Endothelial cell of umbilical vein (primary cell): Measurements from ENCODE around the gene KDM6B. TPM values are rescaled to one million over a fixed set of nuclear protein-coding genes. Genes with fewer than 3 reads are reported as not detected.
A peak's percentile ranks its signal among the peaks of the same experiment; 100 is the strongest.

ENCODE experiments used
- BruUV-seq: library from RNA; stranded (reverse); fragments of 400-500 nt; replicated peaks from 2 replicates; lab custom pipeline; 2021; lab: Mats Ljungman, UMichigan
- CTCF ChIA-PET: fragments of 300-600, 350-600 bp; sonication (Branson Sonifier 250); formaldehyde crosslinking; loops from one replicate; lab custom pipeline; 2021; ENCODE audit warnings: antibody characterized with exemption, inconsistent platforms; lab: Charles Lee
- POLR2A ChIA-PET: fragments of 300-600, 350-600 bp; sonication (Branson Sonifier 250); formaldehyde crosslinking; loops from one replicate; lab custom pipeline; 2021; ENCODE audit warnings: antibody characterized with exemption, inconsistent platforms; lab: Charles Lee
- DNase-seq: peaks from one replicate; pipeline ENCODE4 v3.0.0-alpha.2; 2011; ENCODE audit warnings: low read depth, low spot score
- FAIRE-seq: peaks from 2 replicates; lab custom pipeline; 2011; peaks lifted over from hg19 to GRCh38; lab: Jason Lieb, UNC
- H2AFZ ChIP-seq: 2 replicates; pipeline ENCODE4 v1.6.0; 2012; ENCODE audit warnings: low read depth, low read length, control low read depth, inconsistent platforms
- H3K27ac ChIP-seq: 2 replicates; pipeline ENCODE4 v1.5.1; 2011; ENCODE audit warnings: low read depth, mild to moderate bottlenecking, control low read depth, low read length, moderate library complexity; ENCODE audit not compliant: insufficient read depth
- H3K27me3 ChIP-seq, 2 experiments: 2 replicates each; pipeline versions ENCODE4 v1.6.0 to v1.6.1; 2011; ENCODE audit warnings: low read length in 2 of 2, mixed read lengths in 1 of 2; ENCODE audit not compliant: control insufficient read depth in 2 of 2, insufficient read depth in 2 of 2
- H3K36me3 ChIP-seq, 2 experiments: 2 replicates in 1 of 2; 3 replicates in 1 of 2; pipeline ENCODE4 v1.5.1; 2011; ENCODE audit warnings: low read length in 2 of 2, mild to moderate bottlenecking in 1 of 2, moderate library complexity in 1 of 2; ENCODE audit not compliant: control insufficient read depth in 2 of 2, insufficient read depth in 2 of 2; ENCODE audit errors: extremely low read depth in 1 of 2
- H3K4me1 ChIP-seq: 3 replicates; pipeline ENCODE4 v1.5.1; 2011; ENCODE audit warnings: mild to moderate bottlenecking, low read length; ENCODE audit not compliant: control insufficient read depth, insufficient read depth; ENCODE audit errors: extremely low read depth
- H3K4me2 ChIP-seq: 2 replicates; pipeline ENCODE4 v1.6.1; 2011; ENCODE audit warnings: low read length, control low read depth, mixed read lengths; ENCODE audit not compliant: insufficient read depth
- H3K4me3 ChIP-seq, 3 experiments: fragments of 200-600 bp in 1 of 3; sonication (generic), shearing (Covaris generic) in 1 of 3; replicated peaks in 1 of 3; 2 replicates each; pipeline ENCODE4 v1.5.1; 2011 to 2016; ENCODE audit warnings: control low read depth in 3 of 3, low read length in 3 of 3, mild to moderate bottlenecking in 2 of 3, inconsistent platforms in 1 of 3, low read depth in 1 of 3, moderate library complexity in 1 of 3; ENCODE audit not compliant: insufficient read depth in 1 of 3
- H3K79me2 ChIP-seq: 2 replicates; pipeline ENCODE4 v1.6.0; 2012; ENCODE audit warnings: low read length, inconsistent platforms; ENCODE audit not compliant: control insufficient read depth, insufficient read depth
- H3K9ac ChIP-seq: replicated peaks from 2 replicates; pipeline ENCODE3; 2011; ENCODE audit warnings: low read length, control low read depth; ENCODE audit not compliant: insufficient read depth; ENCODE audit errors: extremely low read depth
- H3K9me1 ChIP-seq: replicated peaks from 3 replicates; pipeline ENCODE4 v1.6.0; 2011; ENCODE audit warnings: mild to moderate bottlenecking, low read length; ENCODE audit not compliant: control insufficient read depth, insufficient read depth; ENCODE audit errors: extremely low read depth
- H3K9me3 ChIP-seq: replicated peaks from 2 replicates; pipeline ENCODE4 v1.5.1; 2012; ENCODE audit warnings: low read length, inconsistent platforms; ENCODE audit not compliant: control insufficient read depth, insufficient read depth
- H4K20me1 ChIP-seq: replicated peaks from 2 replicates; pipeline ENCODE3; 2011; ENCODE audit warnings: mild to moderate bottlenecking, low read length; ENCODE audit not compliant: control insufficient read depth, insufficient read depth; ENCODE audit errors: extremely low read depth
- EZH2 ChIP-seq: IDR thresholded peaks from 2 replicates; pipeline ENCODE4 v1.6.1; 2012; ENCODE audit warnings: borderline replicate concordance, low read depth, mild to moderate bottlenecking, moderate library complexity, low read length, inconsistent platforms; ENCODE audit not compliant: severe bottlenecking
- MAX ChIP-seq: IDR thresholded peaks from 2 replicates; pipeline ENCODE4 v1.6.1; 2011; ENCODE audit not compliant: insufficient read depth, insufficient read length
- MYC ChIP-seq: IDR thresholded peaks from one replicate; pipeline ENCODE4 v1.6.1; 2011; ENCODE audit warnings: mild to moderate bottlenecking, low read depth, low read length
- POLR2A ChIP-seq: IDR thresholded peaks from 2 replicates; pipeline ENCODE4 v1.6.1; 2012; ENCODE audit warnings: low read depth, mild to moderate bottlenecking, control low read depth, low read length
- POLR2AphosphoS5 ChIP-seq: IDR thresholded peaks from 2 replicates; pipeline ENCODE4 v1.6.1; 2012; ENCODE audit warnings: low read depth, mild to moderate bottlenecking, control low read depth, low read length, moderate library complexity; ENCODE audit not compliant: insufficient read depth
- dilution Hi-C: fragments of 300-500 bp; cut with MboI; formaldehyde crosslinking; loops from one replicate; pipeline ENCODE4 v1.15.0; 2019; ENCODE audit warnings: low sequenced_read_pairs; ENCODE audit not compliant: extremely low pct_ligation_motif_present
- intact Hi-C: fragments of 100-400 bp; cut with micrococcal nuclease; formaldehyde crosslinking; loops from one replicate; pipeline ENCODE4 v1.10.0; 2022
- polyA plus RNA-seq, 4 experiments: library from polyadenylated mRNA; depleted of rRNA in 3 of 4; stranded (reverse) in 3 of 4; unstranded in 1 of 4; fragments of >200 nt; gene quantifications; 2 replicates each; pipeline versions ENCODE4 v1.2.1 to v1.2.3, GENCODE V29; 2011 to 2012; ENCODE audit warnings: missing spikeins in 1 of 4
- total RNA-seq: library from RNA; stranded (reverse); gene quantifications from 2 replicates; pipeline ENCODE4 v1.2.3, GENCODE V29; 2021
- TF ChIP-seq, protein P1 (sequence below), 2 donors: IDR thresholded peaks; 1 replicate in 1 of 2; 2 replicates in 1 of 2; pipeline ENCODE4 v1.5.1; 2011; ENCODE audit warnings: low read length in 2 of 2, mild to moderate bottlenecking in 2 of 2, moderate library complexity in 2 of 2, control low read depth in 1 of 2, inconsistent platforms in 1 of 2, low read depth in 1 of 2; ENCODE audit not compliant: insufficient read depth in 1 of 2; ENCODE audit errors: extremely low read depth in 1 of 2

Gene KDM6B
- total and polyA plus RNA-seq, 2 donors (not counting 3 experiments of a cell fraction or from before 2014, with no cell fraction given) = 1.8 to 17.8 TPM

GRCh38 chr17:7854078-7854777 is 20.2 kb downstream of the KDM6B start:
- Histone ChIP-seq H3K27me3 (no peaks in the 10 kb centered on the region), H4K20me1 (no peaks in the 10 kb centered on the region), H2AFZ (no peak overlapping the region), H3K9me1 (no peaks in the 10 kb centered on the region), H3K27ac (peak overlapping the region; percentile 35), H3K36me3 (peaks cover 6 to 29% of the 10 kb centered on the region in 2 experiments), H3K9ac (peak overlapping the region; percentile 43), H3K9me3 (no peaks in the 10 kb centered on the region), H3K4me3 (peak overlapping the region in 2 of 3 experiments; percentile 14 to 53), H3K4me1 (peaks cover 34% of the 10 kb centered on the region), H3K79me2 (peaks cover 2% of the 10 kb centered on the region), H3K4me2 (peak overlapping the region; percentile 38)
- ChIA-PET POLR2A (no interaction called here), CTCF (interaction anchor here (1.2 kb wide), 1 partner anchor 9 kb away, joined by 3 read pairs; no protein-coding TSS in a partner anchor)
- BruUV-seq = no TSS peak
- TF ChIP-seq POLR2AphosphoS5 (no peak), EZH2 (no peak), MYC (no peak), POLR2A (no peak), MAX (no peak)
- TF ChIP-seq, protein P1, sequence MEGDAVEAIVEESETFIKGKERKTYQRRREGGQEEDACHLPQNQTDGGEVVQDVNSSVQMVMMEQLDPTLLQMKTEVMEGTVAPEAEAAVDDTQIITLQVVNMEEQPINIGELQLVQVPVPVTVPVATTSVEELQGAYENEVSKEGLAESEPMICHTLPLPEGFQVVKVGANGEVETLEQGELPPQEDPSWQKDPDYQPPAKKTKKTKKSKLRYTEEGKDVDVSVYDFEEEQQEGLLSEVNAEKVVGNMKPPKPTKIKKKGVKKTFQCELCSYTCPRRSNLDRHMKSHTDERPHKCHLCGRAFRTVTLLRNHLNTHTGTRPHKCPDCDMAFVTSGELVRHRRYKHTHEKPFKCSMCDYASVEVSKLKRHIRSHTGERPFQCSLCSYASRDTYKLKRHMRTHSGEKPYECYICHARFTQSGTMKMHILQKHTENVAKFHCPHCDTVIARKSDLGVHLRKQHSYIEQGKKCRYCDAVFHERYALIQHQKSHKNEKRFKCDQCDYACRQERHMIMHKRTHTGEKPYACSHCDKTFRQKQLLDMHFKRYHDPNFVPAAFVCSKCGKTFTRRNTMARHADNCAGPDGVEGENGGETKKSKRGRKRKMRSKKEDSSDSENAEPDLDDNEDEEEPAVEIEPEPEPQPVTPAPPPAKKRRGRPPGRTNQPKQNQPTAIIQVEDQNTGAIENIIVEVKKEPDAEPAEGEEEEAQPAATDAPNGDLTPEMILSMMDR (IDR thresholded peaks at IDR 0.05; ENCODE audit: extremely low read depth in 1 of 2, insufficient read depth in 1 of 2, low read depth in 1 of 2, low read length in 2 of 2) = no peak
- DNase-seq (no peak), FAIRE-seq (no peak)
- dilution Hi-C loops (no loop called here), intact Hi-C loops (loop anchor here (2.0 to 10.0 kb wide), 2 partner anchors 135 to 829 kb away; partner anchors contain the start of gene BCL6B)
